NCI-H1694 treated with DMSO at 0.1 percent for 48 hours (cell line): ENCODE results near the gene PTH2.
"Not testable (repeated sequence)": the region's sequence is repeated elsewhere in the genome, so short reads cannot be mapped to it uniquely, and the experiment has no call there.

Experiments
- DNase-seq: peaks from one replicate; lab custom pipeline; 2025; lab: John Stamatoyannopoulos, UW

PTH2 gene

GRCh38 chr19:49378512-49378911 is 44.7 kb downstream of the PTH2 start:
- no peak for DNase-seq

DNA sequence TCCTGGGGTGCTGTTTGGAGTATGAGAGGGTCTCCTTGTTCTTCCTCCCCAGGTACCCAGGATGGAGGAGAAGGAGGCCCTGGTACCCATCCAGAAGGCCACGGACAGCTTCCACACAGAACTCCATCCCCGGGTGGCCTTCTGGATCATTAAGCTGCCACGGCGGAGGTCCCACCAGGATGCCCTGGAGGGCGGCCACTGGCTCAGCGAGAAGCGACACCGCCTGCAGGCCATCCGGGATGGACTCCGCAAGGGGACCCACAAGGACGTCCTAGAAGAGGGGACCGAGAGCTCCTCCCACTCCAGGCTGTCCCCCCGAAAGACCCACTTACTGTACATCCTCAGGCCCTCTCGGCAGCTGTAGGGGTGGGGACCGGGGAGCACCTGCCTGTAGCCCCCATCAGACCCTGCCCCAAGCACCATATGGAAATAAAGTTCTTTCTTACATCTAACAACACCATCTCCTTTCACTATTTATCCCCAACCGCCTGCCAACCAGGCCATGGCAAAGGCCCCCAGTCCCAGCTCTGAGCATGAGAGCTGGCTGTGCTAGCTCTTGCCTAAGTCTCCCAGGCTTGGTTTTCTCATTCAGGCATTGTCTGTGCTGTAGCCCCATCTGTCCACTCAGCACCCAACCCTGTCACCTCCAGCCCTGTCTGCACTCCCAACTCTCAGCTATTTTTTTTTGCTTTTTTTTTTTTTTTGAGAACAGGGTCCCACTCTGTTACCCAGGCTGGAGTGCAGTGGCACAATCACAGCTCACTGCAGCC is 48.4 kb downstream of the PTH2 start:
- DNase-seq = no peak

- not testable (repeated sequence) for DNase-seq
Measured at GRCh38 chr19:49373174-49373573, 50.1 kb downstream of the PTH2 start.
